ENCODE results near the gene CFAP20.

CFAP20 gene

GRCh38 chr16:58125781-58126335 lies 3.3 kb downstream of the CFAP20 start:
- no peak for DNase-seq (ENCODE audit: extremely low read depth in 1 of 2, low read depth in 1 of 2)

- DNase-seq (ENCODE audit: extremely low read depth in 1 of 2, low read depth in 1 of 2) = no peak
Measured at GRCh38 chr16:58125041-58125440, 4.1 kb downstream of the CFAP20 start.

- no peak for DNase-seq (ENCODE audit: extremely low read depth in 1 of 2, low read depth in 1 of 2)
Measured at GRCh38 chr16:58124601-58124915, 4.6 kb downstream of the CFAP20 start.

DNA sequence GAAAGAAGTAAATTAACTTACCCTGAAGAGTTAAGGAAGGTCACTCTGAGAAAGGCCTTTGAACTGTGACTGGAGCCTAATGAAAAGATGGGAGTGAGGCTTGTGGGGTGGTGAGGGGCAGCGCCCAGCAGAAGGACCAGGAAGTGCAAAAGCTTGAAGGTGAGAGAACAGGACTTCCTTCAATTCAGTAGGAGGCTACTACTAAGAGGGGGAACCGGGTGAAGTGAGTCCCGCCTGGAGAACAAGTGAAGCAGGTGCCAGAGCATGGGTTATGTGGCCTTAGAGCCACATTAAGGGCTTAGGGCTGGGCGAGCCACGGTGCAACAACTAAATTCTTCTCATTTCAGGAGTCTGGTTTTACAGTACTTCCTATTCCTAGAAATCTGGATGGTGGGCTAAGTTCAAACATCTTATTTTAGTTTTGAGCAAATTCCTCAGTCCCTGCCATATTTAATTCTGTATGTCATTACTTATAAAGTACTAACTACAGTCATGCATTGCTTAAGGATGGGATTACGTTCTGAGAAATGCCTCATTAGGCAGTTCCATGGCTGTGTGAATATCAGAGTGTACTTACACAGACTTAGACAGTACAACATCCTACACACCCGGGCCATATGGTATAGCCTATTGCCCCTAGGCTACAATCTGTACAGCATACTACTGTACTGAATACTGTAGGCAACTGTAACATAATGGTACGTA lies 5.1 kb downstream of the CFAP20 start:
- DNase-seq (ENCODE audit: extremely low read depth in 1 of 2, low read depth in 1 of 2) = no peak

DNA sequence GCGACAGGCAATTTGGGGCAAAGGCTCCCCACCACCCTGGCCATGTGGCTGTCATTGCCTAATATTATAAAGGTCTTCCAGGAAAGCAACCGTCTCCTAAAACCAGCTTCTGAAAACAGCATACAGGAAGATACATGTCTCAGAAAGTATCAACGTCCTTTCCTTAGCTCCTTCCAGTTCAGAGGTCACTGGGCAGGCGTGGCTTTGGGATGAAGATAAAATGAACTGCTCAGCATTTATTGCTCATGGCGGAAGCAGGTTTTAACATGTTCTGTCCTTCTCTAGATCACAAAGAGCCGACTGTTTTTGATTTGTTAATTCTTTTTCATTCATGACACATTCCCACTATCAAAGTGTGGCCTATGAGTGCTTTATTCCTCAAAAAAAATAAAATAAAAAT lies 8.0 kb downstream of the CFAP20 start:
- no peak for DNase-seq (ENCODE audit: extremely low read depth in 1 of 2, low read depth in 1 of 2)

- no peak for DNase-seq (ENCODE audit: extremely low read depth in 1 of 2, low read depth in 1 of 2)
Measured at GRCh38 chr16:58120234-58120633, 8.9 kb downstream of the CFAP20 start.

DNA sequence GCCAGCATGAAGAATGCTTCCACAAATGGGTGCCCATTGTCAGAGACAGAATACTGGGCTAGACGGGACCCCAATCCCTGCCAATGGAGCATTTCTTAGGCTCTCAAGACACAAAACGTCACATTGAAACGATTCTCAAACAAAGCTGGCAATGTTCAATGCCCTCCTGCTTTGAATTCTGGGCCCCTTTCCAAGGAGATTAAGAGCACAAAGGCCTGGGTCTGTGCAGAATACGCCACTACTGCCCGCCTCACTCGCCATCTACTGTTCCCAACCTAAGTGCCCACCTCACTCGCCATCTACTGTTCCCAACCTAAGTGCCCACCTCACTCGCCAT lies 9.7 kb downstream of the CFAP20 start:
- no peak for DNase-seq (ENCODE audit: extremely low read depth in 1 of 2, low read depth in 1 of 2)

DNA sequence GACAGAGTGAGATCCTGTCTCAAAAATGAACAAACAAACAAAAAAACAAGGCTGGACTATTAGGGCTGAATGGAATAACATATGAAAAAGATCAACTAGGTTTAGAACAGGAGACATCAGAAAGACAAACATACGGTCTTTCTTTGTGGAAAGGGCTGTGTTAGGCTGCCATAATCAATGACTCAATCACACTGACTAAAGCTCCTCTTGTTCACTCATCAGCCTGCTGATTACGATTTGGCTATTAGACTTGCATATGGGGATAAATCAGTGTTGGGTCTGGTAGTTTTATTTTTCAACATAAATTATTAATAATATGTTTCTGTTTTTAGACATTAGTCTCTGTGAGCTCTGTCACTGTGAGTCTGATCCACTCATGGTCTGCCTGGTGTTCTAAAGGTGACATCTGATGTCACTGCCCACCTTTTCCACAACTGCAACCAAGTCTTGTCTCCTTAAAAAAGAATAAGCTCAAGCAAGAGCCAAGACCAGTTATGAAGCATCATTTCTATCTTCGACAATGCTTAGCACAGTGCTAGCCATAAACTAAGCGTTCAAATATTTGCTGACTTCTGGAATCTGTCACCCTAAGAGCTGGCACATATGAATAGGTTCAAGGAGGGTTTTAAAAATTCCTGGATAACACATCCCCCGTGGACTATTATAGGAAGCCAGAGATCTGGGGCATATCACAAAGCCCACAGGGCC lies 10.2 kb downstream of the CFAP20 start:
- DNase-seq (ENCODE audit: extremely low read depth in 1 of 2, low read depth in 1 of 2) = no peak

DNA sequence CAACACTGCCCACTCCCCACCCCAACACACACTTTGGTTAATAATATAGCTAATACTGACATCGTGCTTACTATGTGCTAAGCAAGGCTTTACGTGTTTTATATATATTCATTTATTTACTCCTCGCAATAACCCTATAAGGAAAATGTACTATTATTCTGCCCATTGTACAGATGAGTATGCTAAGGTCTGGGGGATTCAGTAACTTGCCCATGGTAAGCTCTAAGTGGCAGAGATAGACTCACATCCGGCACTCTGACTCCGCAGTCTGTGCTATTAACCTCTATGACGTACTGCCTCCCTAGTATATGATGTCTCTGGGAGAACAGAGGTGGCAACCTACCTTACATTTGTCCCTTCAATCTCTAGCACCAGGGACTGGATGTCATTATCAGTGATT lies 12.7 kb downstream of the CFAP20 start:
- no peak for DNase-seq (ENCODE audit: extremely low read depth in 1 of 2, low read depth in 1 of 2)

DNA sequence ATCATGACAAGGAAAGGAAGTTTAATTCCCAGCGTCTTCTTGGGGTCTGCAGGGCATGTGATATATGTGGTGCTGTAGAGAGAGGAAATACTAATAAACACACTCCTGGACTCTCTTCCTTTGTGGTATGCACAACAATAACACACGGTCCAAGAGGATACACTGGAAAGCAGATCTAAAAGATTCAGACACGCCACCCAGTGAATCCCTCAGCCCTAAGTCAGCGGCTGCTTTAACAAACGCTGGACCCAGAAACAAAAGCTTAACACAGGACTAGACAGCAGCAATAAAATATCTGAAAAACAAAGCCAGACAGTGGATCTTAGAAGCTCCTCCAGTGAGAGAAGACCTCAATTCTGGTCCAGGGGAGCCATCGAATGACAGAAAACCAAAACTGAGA lies 13.1 kb downstream of the CFAP20 start:
- DNase-seq (ENCODE audit: extremely low read depth in 1 of 2, low read depth in 1 of 2) = no peak

- DNase-seq (ENCODE audit: extremely low read depth in 1 of 2, low read depth in 1 of 2) = no peak
Measured at GRCh38 chr16:58114827-58115825, 14.1 kb downstream of the CFAP20 start.

DNA sequence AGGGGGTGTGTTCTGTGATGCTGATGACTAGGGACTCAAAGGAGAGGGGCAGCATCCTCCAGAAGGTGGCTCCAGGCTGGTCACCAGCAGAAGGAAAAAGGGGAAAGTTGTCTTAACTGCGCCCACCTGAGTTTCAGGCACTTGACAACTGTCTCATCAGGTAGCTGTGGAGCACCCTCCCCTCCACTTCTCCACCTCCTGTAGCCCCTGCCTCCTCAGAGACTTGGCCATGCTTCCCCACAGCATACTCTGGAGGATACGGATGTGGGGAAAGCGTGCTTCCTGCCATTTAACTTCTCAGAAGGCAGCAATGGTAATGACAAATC lies 17.9 kb downstream of the CFAP20 start:
- DNase-seq (ENCODE audit: extremely low read depth in 1 of 2, low read depth in 1 of 2) = no peak

GRCh38 chr16:58110571-58111301 lies 18.4 kb downstream of the CFAP20 start:
- DNase-seq (ENCODE audit: extremely low read depth in 1 of 2, low read depth in 1 of 2) = no peak

DNA sequence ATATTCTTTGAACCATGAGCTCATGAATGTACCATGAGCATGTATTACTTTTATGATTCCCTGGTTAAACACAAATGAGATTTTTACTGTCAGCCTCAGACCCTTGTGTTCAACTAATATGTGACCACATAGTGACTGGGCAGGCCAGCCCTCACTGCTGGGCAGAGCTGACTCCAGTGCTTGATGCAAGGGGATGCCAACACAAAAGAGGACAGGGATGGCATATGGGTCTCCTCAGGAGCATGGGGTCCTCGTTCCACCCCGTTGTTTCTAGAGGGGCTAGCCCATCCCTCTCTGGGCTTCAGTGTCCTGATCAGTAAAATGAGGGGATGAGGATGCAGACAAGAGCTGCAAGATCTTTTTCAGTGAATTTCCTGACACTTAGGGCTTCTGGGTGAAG lies 19.3 kb downstream of the CFAP20 start:
- DNase-seq (ENCODE audit: extremely low read depth in 1 of 2, low read depth in 1 of 2) = no peak

GRCh38 chr16:58109330-58109729 lies 19.9 kb downstream of the CFAP20 start:
- no peak for DNase-seq (ENCODE audit: extremely low read depth in 1 of 2, low read depth in 1 of 2)

DNA sequence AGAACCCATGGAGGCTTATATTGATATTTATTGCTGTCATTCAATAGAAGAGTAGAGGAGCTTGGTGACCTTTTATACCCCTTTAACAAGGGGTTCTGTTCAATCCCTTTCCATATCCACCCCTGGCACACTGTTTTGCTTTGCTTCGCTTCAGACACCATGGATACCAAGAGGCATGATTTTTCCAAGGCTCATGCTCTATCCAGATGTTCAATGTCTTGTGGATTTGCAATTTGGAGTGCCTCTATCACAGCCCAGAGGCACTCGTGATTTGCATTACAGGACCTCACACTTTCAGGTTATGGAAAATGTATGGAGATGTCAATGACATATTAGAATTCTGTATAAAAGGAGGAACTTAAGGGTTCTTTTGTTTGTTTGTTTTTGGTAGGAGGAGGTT lies 21.5 kb downstream of the CFAP20 start:
- DNase-seq (ENCODE audit: extremely low read depth in 1 of 2, low read depth in 1 of 2) = no peak

GRCh38 chr16:58107228-58107627 lies 22.0 kb downstream of the CFAP20 start:
- no peak for DNase-seq (ENCODE audit: extremely low read depth in 1 of 2, low read depth in 1 of 2)

GRCh38 chr16:58105631-58106030 lies 23.6 kb downstream of the CFAP20 start:
- no peak for DNase-seq (ENCODE audit: extremely low read depth in 1 of 2, low read depth in 1 of 2)

- DNase-seq (ENCODE audit: extremely low read depth in 1 of 2, low read depth in 1 of 2) = no peak
Measured at GRCh38 chr16:58102665-58103392, 26.4 kb downstream of the CFAP20 start.

GRCh38 chr16:58099956-58100300 lies 29.3 kb downstream of the CFAP20 start:
- no peak for DNase-seq (ENCODE audit: extremely low read depth in 1 of 2, low read depth in 1 of 2)

All from stimulated activated CD8-positive, alpha-beta memory T cell treated with anti-CD3 and anti-CD28 coated beads, Interleukin-7, amount 100 ng/mL, for 48 hours (primary cell).